Transverse colon (tissue), 4 donors: ENCODE data around the gene AHI1. TPM values are rescaled to one million over a fixed set of nuclear protein-coding genes. Genes with fewer than 3 reads are reported as not detected.
"Not testable (repeated sequence)": the region's sequence is repeated elsewhere in the genome, so short reads cannot be mapped to it uniquely, and the experiment has no call there.

Experiments
- DNase-seq: peaks from one replicate; pipeline ENCODE4 v3.0.0-alpha.2; 2019
- H3K27ac ChIP-seq, 4 donors: fragments of 200-600 bp; sonication (generic); 2 replicates each; pipeline ENCODE4 v1.5.1; 2016 to 2018; ENCODE audit warnings: inconsistent platforms in 4 of 4
- H3K27me3 ChIP-seq: fragments of 200-600 bp; sonication (generic); 2 replicates; pipeline ENCODE4 v1.5.1; 2017; ENCODE audit warnings: inconsistent platforms
- H3K36me3 ChIP-seq, 4 donors: fragments of 200-600 bp; sonication (generic); 2 replicates each; pipeline ENCODE4 v1.5.1; 2017 to 2019; ENCODE audit warnings: inconsistent platforms in 4 of 4
- H3K4me1 ChIP-seq, 4 donors: fragments of 200-600 bp; sonication (generic); 2 replicates each; pipeline ENCODE4 v1.5.1; 2017 to 2020; ENCODE audit warnings: inconsistent platforms in 4 of 4
- H3K4me3 ChIP-seq, 4 donors: fragments of 200-600 bp; sonication (generic); 1 replicate in 1 of 4; 2 replicates in 3 of 4; pipeline versions ENCODE4 v1.5.1 to v1.6.1; 2017 to 2019; ENCODE audit warnings: inconsistent platforms in 4 of 4
- H3K9me3 ChIP-seq, 2 donors: fragments of 200-600 bp; sonication (generic); 2 replicates each; pipeline ENCODE4 v1.5.1; 2017 to 2019; ENCODE audit warnings: inconsistent platforms in 2 of 2
- EP300 ChIP-seq: sonication (generic); formaldehyde crosslinking; IDR thresholded peaks from one replicate; pipeline ENCODE4 v1.6.1; 2017; ENCODE audit warnings: antibody characterized with exemption, low read depth
- POLR2A ChIP-seq: fragments of 450-650 bp; IDR thresholded peaks from one replicate; pipeline ENCODE4 v1.6.1; 2016; ENCODE audit warnings: antibody characterized with exemption, mild to moderate bottlenecking, moderate library complexity
- POLR2AphosphoS5 ChIP-seq, 3 donors: sonication (generic); formaldehyde crosslinking; IDR thresholded peaks; one replicate each; pipeline ENCODE4 v1.6.1; 2016; ENCODE audit warnings: antibody characterized with exemption in 3 of 3
- WGBS, 2 donors: methylation state at CpG; one replicate each; pipeline ENCODE4 v1.1.5; 2018; ENCODE audit warnings: low coverage in 1 of 2; 5-methylcytosine and 5-hydroxymethylcytosine counted together
- in situ Hi-C, 4 donors: fragments of 200-750 bp; cut with MboI; loops; one replicate each; pipeline versions ENCODE4 v1.15.0 to v1.15.1; 2017; ENCODE audit warnings: low sequenced_read_pairs in 3 of 4, low pct_ligation_motif_present in 1 of 4, low pct_unique_long_range_greater_than_20kb in 1 of 4
- intact Hi-C: fragments of 100-400 bp; cut with DNase I; formaldehyde crosslinking; loops from one replicate; pipeline ENCODE4 v1.15.1; 2023; ENCODE audit warnings: low total_unique reads
- total RNA-seq, 4 donors: library from RNA; depleted of rRNA; stranded (reverse); fragments of >200 nt; gene quantifications; one replicate each; pipeline ENCODE4 v1.1.0, GENCODE V29; 2016
- TF ChIP-seq, protein P1 (sequence below), 5 experiments: fragments of 200-600 bp in 3 of 5; fragments of 450-650 bp in 2 of 5; sonication (generic) in 3 of 5; IDR thresholded peaks; 1 replicate in 2 of 5; 2 replicates in 3 of 5; pipeline ENCODE4 v1.5.1; 2016 to 2017; ENCODE audit warnings: antibody characterized with exemption in 5 of 5, inconsistent platforms in 3 of 5, mild to moderate bottlenecking in 2 of 5, moderate library complexity in 1 of 5

AHI1 gene
- total RNA-seq, 4 donors from 2014 or later, result 16.2 to 119 (median 34.2) TPM

GRCh38 chr6:135490381-135490780 lies 7.2 kb downstream of the AHI1 start:
- WGBS, 2 donors, result 93 to 98% methylated on average over 2 to 3 of the region's 3 CpGs
- in situ Hi-C loops (no loop called here), intact Hi-C loops (no loop called here)
- Histone ChIP-seq H3K27ac (no peak overlapping the region), H3K4me1 (no peaks in the 10 kb centered on the region), H3K27me3 (no peaks in the 10 kb centered on the region), H3K36me3 (peaks cover 0 to 45% (median under 1%) of the 10 kb centered on the region in 4 donors), H3K9me3 (no peaks in the 10 kb centered on the region), H3K4me3 (no peak overlapping the region)
- DNase-seq, result no peak
- TF ChIP-seq POLR2AphosphoS5 (IDR thresholded peaks at IDR 0.05) (no peak), POLR2A (no peak), EP300 (no peak)
- TF ChIP-seq, protein P1, sequence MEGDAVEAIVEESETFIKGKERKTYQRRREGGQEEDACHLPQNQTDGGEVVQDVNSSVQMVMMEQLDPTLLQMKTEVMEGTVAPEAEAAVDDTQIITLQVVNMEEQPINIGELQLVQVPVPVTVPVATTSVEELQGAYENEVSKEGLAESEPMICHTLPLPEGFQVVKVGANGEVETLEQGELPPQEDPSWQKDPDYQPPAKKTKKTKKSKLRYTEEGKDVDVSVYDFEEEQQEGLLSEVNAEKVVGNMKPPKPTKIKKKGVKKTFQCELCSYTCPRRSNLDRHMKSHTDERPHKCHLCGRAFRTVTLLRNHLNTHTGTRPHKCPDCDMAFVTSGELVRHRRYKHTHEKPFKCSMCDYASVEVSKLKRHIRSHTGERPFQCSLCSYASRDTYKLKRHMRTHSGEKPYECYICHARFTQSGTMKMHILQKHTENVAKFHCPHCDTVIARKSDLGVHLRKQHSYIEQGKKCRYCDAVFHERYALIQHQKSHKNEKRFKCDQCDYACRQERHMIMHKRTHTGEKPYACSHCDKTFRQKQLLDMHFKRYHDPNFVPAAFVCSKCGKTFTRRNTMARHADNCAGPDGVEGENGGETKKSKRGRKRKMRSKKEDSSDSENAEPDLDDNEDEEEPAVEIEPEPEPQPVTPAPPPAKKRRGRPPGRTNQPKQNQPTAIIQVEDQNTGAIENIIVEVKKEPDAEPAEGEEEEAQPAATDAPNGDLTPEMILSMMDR (IDR thresholded peaks at IDR 0.05), result no peak

DNA sequence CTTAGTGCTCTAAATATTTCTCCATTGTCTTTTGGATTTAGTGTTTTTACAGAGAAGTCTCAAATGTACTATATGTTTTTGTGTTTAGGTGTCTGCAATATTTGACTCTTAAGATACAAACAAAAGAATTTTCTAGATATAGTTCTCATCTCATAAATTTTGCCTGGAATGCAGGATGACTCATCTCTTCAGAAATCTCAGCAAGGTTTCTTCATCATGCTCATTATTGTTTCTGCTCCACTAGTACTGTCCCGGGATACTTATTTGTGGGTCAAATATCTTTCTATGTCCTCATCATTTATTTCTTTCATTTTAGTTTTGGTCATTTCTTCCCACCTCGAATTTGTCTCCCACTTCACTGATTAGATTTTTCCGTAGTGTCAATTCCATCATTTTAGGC lies 9.5 kb downstream of the AHI1 start:
- in situ Hi-C loops, result no loop called here
- 87 to 100% methylated on average over 3 of the region's 3 CpGs for WGBS, 2 donors
- TF ChIP-seq EP300 (no peak), POLR2A (no peak), POLR2AphosphoS5 (IDR thresholded peaks at IDR 0.05) (no peak)
- TF ChIP-seq, protein P1 (IDR thresholded peaks at IDR 0.05), result no peak

DNA sequence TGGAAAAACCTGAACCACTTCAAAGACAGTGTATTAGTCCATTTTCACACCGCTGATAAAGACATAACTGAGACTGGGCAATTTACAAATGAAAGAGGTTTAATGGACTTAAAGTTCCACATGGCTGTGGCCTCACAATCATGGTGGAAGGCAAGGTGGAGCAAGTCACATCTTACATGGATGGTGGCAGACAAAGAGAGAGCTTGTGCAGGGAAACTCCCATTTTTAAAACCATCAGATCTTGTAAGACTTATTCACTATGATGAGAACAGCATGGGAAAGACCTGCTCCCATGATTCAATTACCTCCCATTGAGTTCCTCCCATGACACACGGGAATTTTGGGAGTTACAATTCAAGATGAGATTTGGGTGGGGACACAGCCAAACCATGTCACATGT lies 13.6 kb downstream of the AHI1 start:
- in situ Hi-C loops, H3K27ac ChIP-seq, DNase-seq, H3K4me1 ChIP-seq, intact Hi-C loops, H3K27me3 ChIP-seq, H3K4me3 ChIP-seq: not testable (repeated sequence)
- WGBS, 2 donors, result 95 to 100% methylated on average over 1 to 2 of the region's 2 CpGs
- Histone ChIP-seq H3K9me3 (peaks cover 45 to 52% of the 10 kb centered on the region in 2 donors), H3K36me3 (peaks cover 0 to 72% (median 27%) of the 10 kb centered on the region in 4 donors)

More for the DNA sequence above, 9.5 kb downstream of the AHI1 start:
- H3K27me3 ChIP-seq, result no peaks in the 10 kb centered on the region
- no peak overlapping the region for H3K27ac ChIP-seq
- H3K4me3 ChIP-seq, result no peak overlapping the region
- DNase-seq, result no peak
- intact Hi-C loops, result no loop called here
- H3K9me3 ChIP-seq, result peaks cover 18 to 19% of the 10 kb centered on the region in 2 donors
- H3K36me3 ChIP-seq, result peaks cover 0 to 66% (median 12%) of the 10 kb centered on the region in 4 donors
- H3K4me1 ChIP-seq, result no peaks in the 10 kb centered on the region

DNA sequence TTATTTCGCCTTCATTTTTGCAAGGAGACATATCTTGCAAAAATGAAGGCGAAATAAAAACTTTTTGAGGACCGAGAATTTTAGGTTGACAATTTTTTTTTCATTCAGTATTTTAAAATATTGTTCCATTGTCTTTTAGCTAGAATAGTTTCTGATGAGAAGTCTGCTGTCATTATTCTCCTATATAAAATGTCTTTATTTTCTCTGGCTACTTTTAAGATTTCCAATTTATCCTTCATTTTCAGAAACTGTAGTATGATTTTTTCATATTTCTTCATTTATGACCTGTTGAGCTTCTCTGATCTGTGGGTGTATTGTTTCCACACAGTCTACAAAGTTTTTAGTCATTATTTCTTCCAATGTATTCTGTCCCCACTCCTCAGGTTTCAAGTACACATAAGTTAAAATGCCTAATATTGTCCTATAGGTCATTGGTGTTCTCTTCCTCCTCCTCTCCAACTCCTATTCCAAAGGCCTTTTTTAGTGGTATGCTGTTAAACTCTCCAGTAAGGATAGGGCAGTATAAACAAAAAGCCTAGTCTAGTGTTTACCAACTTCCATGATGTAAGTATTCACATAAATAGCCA lies 15.7 kb downstream of the AHI1 start:
- in situ Hi-C loops, result no loop called here
- 95 to 98% methylated on average over 3 of the region's 3 CpGs for WGBS, 2 donors
- peaks cover 0 to 69% (median 27%) of the 10 kb centered on the region in 4 donors for H3K36me3 ChIP-seq

More for the DNA sequence above, 15.7 kb downstream of the AHI1 start:
- Histone ChIP-seq H3K27ac (no peak overlapping the region), H3K27me3 (no peaks in the 10 kb centered on the region), H3K9me3 (peaks cover 48 to 52% of the 10 kb centered on the region in 2 donors), H3K4me1 (no peaks in the 10 kb centered on the region), H3K4me3 (no peak overlapping the region)
- intact Hi-C loops, result no loop called here
- no peak for DNase-seq
- no peak for TF ChIP-seq POLR2AphosphoS5 (IDR thresholded peaks at IDR 0.05)
- TF ChIP-seq, protein P1 (IDR thresholded peaks at IDR 0.05), result no peak
- no peak for TF ChIP-seq EP300
- TF ChIP-seq POLR2A, result no peak
